HCT116 (cell line): ENCODE measurements around the gene TM4SF4. TPM values are rescaled to one million over a fixed set of nuclear protein-coding genes. Genes with fewer than 3 reads are reported as not detected.

Experiments
- ATAC-seq: fragments of 200-7000 bp; cut with Tn5 transposase; 2 replicates; pipeline ENCODE4 v1.9.1; 2020; ENCODE audit warnings: mild to moderate bottlenecking, moderate library complexity
- BruUV-seq: library from RNA; stranded (reverse); fragments of 400-500 nt; replicated peaks from 2 replicates; lab custom pipeline; 2021; lab: Mats Ljungman, UMichigan
- CTCF ChIA-PET: fragments of 300-600 bp; sonication (Branson Sonifier 250); formaldehyde crosslinking; loops from one replicate; lab custom pipeline; 2021; ENCODE audit warnings: antibody characterized with exemption; lab: Charles Lee
- POLR2A ChIA-PET: fragments of 300-600, 350-600 bp; sonication (Branson Sonifier 250); formaldehyde crosslinking; loops from one replicate; lab custom pipeline; 2021; ENCODE audit warnings: antibody characterized with exemption; lab: Charles Lee
- RAD21 ChIA-PET, 2 experiments: fragments of 300-600 bp; sonication (Branson Sonifier 250); formaldehyde crosslinking; loops; one replicate each; lab custom pipeline; 2023; ENCODE audit warnings: low total read pairs in 2 of 2; ENCODE audit not compliant: uncharacterized antibody in 2 of 2, unreplicated experiment in 2 of 2, low non-redundant PET in 1 of 2; lab: Charles Lee
- DNase-seq: peaks from one replicate; pipeline ENCODE4 v3.0.0-alpha.2; 2010; ENCODE audit warnings: low read depth, low spot score
- H2AFZ ChIP-seq: fragments of 200-600 bp; shearing (Covaris generic), sonication (generic); 2 replicates; pipeline ENCODE4 v1.6.1; 2017; ENCODE audit warnings: low read depth, mixed run types, mixed read lengths, antibody characterized with exemption, low read length; ENCODE audit not compliant: poor library complexity, severe bottlenecking
- H3K27ac ChIP-seq: 2 replicates; pipeline ENCODE4 v1.5.1; 2012; ENCODE audit warnings: low read depth, low read length
- H3K27me3 ChIP-seq: fragments of 200-600 bp; sonication (generic); 2 replicates; pipeline ENCODE4 v1.6.1; 2016; ENCODE audit warnings: mixed run types, low read length, mixed read lengths; ENCODE audit not compliant: insufficient read depth
- H3K36me3 ChIP-seq, 2 experiments: fragments of 200-500 bp in 1 of 2; fragments of 200-600 bp in 1 of 2; sonication (Bioruptor generic) in 1 of 2; sonication (generic) in 1 of 2; 2 replicates each; pipeline versions ENCODE4 v1.5.1 to v1.6.1; 2014 to 2016; ENCODE audit warnings: low read length in 2 of 2, inconsistent platforms in 1 of 2, mixed read lengths in 1 of 2, mixed run types in 1 of 2; ENCODE audit not compliant: insufficient read depth in 2 of 2, control insufficient read depth in 1 of 2
- H3K4me1 ChIP-seq, 2 experiments: fragments of 200-600 bp in 1 of 2; sonication (generic) in 1 of 2; 2 replicates each; pipeline versions ENCODE4 v1.5.1 to v1.6.1; 2012 to 2017; ENCODE audit warnings: low read length in 2 of 2, inconsistent platforms in 1 of 2, mild to moderate bottlenecking in 1 of 2, mixed read lengths in 1 of 2, mixed run types in 1 of 2, moderate library complexity in 1 of 2; ENCODE audit not compliant: insufficient read depth in 2 of 2, control insufficient read depth in 1 of 2
- H3K4me2 ChIP-seq: fragments of 200-600 bp; sonication (generic); 2 replicates; pipeline ENCODE4 v1.6.1; 2017; ENCODE audit warnings: mixed run types, low read length, mixed read lengths
- H3K4me3 ChIP-seq, 2 experiments: fragments of 200-600 bp in 1 of 2; sonication (generic) in 1 of 2; replicated peaks in 1 of 2; 2 replicates each; pipeline ENCODE4 v1.5.1; 2011 to 2016; ENCODE audit warnings: low read length in 2 of 2, control low read depth in 1 of 2, low read depth in 1 of 2, mild to moderate bottlenecking in 1 of 2, mixed read lengths in 1 of 2, mixed run types in 1 of 2
- H3K79me2 ChIP-seq: fragments of 200-600 bp; sonication (generic); 2 replicates; pipeline ENCODE4 v1.6.1; 2017; ENCODE audit warnings: mild to moderate bottlenecking, mixed run types, low read length, moderate library complexity, mixed read lengths; ENCODE audit not compliant: insufficient read depth
- H3K9ac ChIP-seq: fragments of 200-600 bp; sonication (generic); 2 replicates; pipeline ENCODE4 v1.6.1; 2016; ENCODE audit warnings: low read length, mixed read lengths
- H3K9me2 ChIP-seq: fragments of 200-600 bp; sonication (generic), shearing (Covaris generic); 2 replicates; pipeline ENCODE4 v1.6.1; 2017; ENCODE audit warnings: mixed run types, mild to moderate bottlenecking, moderate library complexity; ENCODE audit not compliant: insufficient read depth
- H3K9me3 ChIP-seq, 2 experiments: fragments of 200-500 bp in 1 of 2; fragments of 200-600 bp in 1 of 2; sonication (Bioruptor generic) in 1 of 2; sonication (generic) in 1 of 2; 2 replicates each; pipeline ENCODE4 v1.6.1; 2014 to 2017; ENCODE audit warnings: low read length in 2 of 2, mixed read lengths in 2 of 2, inconsistent platforms in 1 of 2, low read depth in 1 of 2, mild to moderate bottlenecking in 1 of 2, mixed run types in 1 of 2, moderate library complexity in 1 of 2; ENCODE audit not compliant: control insufficient read depth in 1 of 2, insufficient read depth in 1 of 2
- H4K20me1 ChIP-seq: fragments of 200-600 bp; sonication (generic), shearing (Covaris generic); 2 replicates; pipeline ENCODE4 v1.6.1; 2017; ENCODE audit warnings: mixed run types, mild to moderate bottlenecking, moderate library complexity; ENCODE audit not compliant: insufficient read depth
- CBX3 ChIP-seq: IDR thresholded peaks from 2 replicates; pipeline ENCODE4 v1.6.1; 2012; ENCODE audit warnings: low read depth
- CEBPB ChIP-seq: IDR thresholded peaks from 2 replicates; pipeline ENCODE4 v1.6.1; 2012; ENCODE audit warnings: low read depth
- EZH2phosphoT487 ChIP-seq: fragments of 200-600 bp; IDR thresholded peaks from 2 replicates; pipeline ENCODE4 v1.6.1; 2018; ENCODE audit warnings: antibody characterized with exemption, borderline replicate concordance
- POLR2A ChIP-seq: IDR thresholded peaks from 2 replicates; pipeline ENCODE4 v1.7.0; 2011; ENCODE audit warnings: borderline replicate concordance; ENCODE audit not compliant: insufficient read depth, insufficient read length; ENCODE audit errors: extremely low read depth
- POLR2AphosphoS5 ChIP-seq: IDR thresholded peaks from 2 replicates; pipeline ENCODE4 v1.6.1; 2011; ENCODE audit warnings: mild to moderate bottlenecking, low read depth, low read length, moderate library complexity
- SIN3A ChIP-seq: IDR thresholded peaks from 2 replicates; pipeline ENCODE4 v1.6.1; 2012; ENCODE audit warnings: low read depth
- SRF ChIP-seq: IDR thresholded peaks from 2 replicates; pipeline ENCODE4 v1.6.1; 2012; ENCODE audit warnings: low read depth
- YY1 ChIP-seq: IDR thresholded peaks from 2 replicates; pipeline ENCODE4 v1.6.1; 2011; ENCODE audit warnings: low read length, low read depth, moderate library complexity, mild to moderate bottlenecking; ENCODE audit not compliant: insufficient replicate concordance; ENCODE audit errors: extremely low read depth
- ZFX ChIP-seq: fragments of 450-650 bp; IDR thresholded peaks from 2 replicates; pipeline ENCODE4 v1.6.1; 2017
- ZNF274 ChIP-seq: fragments of 200-500 bp; sonication (Bioruptor generic); IDR thresholded peaks from 2 replicates; pipeline ENCODE4 v1.6.1; 2014; ENCODE audit warnings: mild to moderate bottlenecking, low read depth, low read length, inconsistent platforms
- intact Hi-C: fragments of 100-400 bp; cut with micrococcal nuclease; formaldehyde crosslinking; loops from 2 replicates; pipeline ENCODE4 v1.10.0; 2022
- total RNA-seq: library from RNA; stranded (reverse); gene quantifications from one replicate; pipeline ENCODE4 v1.2.1, GENCODE V29; 2021; ENCODE audit not compliant: unreplicated experiment
- TF ChIP-seq, protein P1 (sequence below), 3 experiments: fragments of 200-600 bp in 1 of 3; sonication (generic) in 1 of 3; IDR thresholded peaks in 2 of 3; conservative IDR thresholded peaks in 1 of 3; 2 replicates each; pipeline ENCODE4 v1.5.1; 2012 to 2017; ENCODE audit warnings: low read depth in 2 of 3, low read length in 2 of 3, antibody characterized with exemption in 1 of 3, borderline replicate concordance in 1 of 3, control low read depth in 1 of 3, mild to moderate bottlenecking in 1 of 3, mixed read lengths in 1 of 3, mixed run types in 1 of 3, moderate library complexity in 1 of 3; ENCODE audit not compliant: insufficient read depth in 1 of 3
- TF ChIP-seq, protein P2 (sequence below): IDR thresholded peaks from 2 replicates; pipeline ENCODE4 v1.6.1; 2011; ENCODE audit warnings: mild to moderate bottlenecking, low read length, moderate library complexity; ENCODE audit not compliant: insufficient replicate concordance; ENCODE audit errors: extremely low read depth

TM4SF4 gene
- total RNA-seq, 1 experiment from 2014 or later, result 0.91 TPM

DNA sequence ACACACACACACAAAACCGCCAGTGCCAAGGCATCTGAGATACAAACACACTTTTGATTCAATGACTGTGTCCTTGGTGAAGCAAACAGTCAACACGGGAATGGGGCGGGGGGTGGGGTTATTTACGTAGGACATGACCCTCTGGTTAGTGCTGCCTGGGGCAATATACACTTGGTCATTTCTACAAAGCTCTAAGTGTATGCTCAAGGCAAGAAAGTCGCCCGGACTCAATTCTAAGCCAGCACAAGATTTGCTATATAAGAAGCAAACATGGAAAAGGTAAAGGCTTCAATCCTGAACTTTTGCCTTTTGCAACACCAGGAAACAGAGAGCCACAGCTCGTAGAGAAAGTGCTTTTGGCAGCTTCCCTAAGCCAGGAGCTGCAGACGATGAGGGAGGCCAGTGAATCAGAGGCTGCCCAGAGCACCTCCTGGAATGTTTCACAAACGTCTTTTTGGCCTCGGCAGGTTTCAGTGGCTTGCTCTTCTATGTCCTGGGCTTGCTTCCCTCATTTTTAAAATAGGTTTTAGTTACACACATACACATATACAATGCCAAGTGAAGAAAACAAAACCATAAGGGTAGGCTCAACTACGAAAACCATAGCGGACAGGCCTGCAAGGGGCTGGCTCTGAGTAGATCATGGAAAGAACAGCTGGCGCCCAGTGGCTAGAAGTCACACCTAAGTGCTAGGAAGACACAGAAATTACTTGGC is 73.6 kb downstream of the TM4SF4 start:
- intact Hi-C loops, result no loop called here
- RAD21 ChIA-PET, result no interaction called here

More for the DNA sequence above, 73.6 kb downstream of the TM4SF4 start:
- ATAC-seq (no peak), DNase-seq (no peak)
- no TSS peak for BruUV-seq
- no peaks in the 10 kb centered on the region for H3K9me2 ChIP-seq
- POLR2A ChIA-PET, result no interaction called here
- H3K4me3 ChIP-seq, result no peak overlapping the region
- CTCF ChIA-PET, result no interaction called here
- no peak overlapping the region for H3K9ac ChIP-seq
- no peak overlapping the region for H3K27ac ChIP-seq
- no peaks in the 10 kb centered on the region for H3K9me3 ChIP-seq
- H2AFZ ChIP-seq, result no peak overlapping the region
- H3K4me1 ChIP-seq, result no peaks in the 10 kb centered on the region
- no peak for TF ChIP-seq ZFX
- no peak for TF ChIP-seq SIN3A
- TF ChIP-seq CEBPB, result no peak
- no peak for TF ChIP-seq ZNF274
- TF ChIP-seq, protein P1, sequence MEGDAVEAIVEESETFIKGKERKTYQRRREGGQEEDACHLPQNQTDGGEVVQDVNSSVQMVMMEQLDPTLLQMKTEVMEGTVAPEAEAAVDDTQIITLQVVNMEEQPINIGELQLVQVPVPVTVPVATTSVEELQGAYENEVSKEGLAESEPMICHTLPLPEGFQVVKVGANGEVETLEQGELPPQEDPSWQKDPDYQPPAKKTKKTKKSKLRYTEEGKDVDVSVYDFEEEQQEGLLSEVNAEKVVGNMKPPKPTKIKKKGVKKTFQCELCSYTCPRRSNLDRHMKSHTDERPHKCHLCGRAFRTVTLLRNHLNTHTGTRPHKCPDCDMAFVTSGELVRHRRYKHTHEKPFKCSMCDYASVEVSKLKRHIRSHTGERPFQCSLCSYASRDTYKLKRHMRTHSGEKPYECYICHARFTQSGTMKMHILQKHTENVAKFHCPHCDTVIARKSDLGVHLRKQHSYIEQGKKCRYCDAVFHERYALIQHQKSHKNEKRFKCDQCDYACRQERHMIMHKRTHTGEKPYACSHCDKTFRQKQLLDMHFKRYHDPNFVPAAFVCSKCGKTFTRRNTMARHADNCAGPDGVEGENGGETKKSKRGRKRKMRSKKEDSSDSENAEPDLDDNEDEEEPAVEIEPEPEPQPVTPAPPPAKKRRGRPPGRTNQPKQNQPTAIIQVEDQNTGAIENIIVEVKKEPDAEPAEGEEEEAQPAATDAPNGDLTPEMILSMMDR (IDR thresholded peaks at IDR 0.05 in 2 of 3, conservative IDR thresholded peaks at IDR 0.05 in 1 of 3; ENCODE audit: borderline replicate concordance in 1 of 3, insufficient read depth in 1 of 3, low read depth in 2 of 3, low read length in 2 of 3), result no peak
- no peak for TF ChIP-seq POLR2A
- TF ChIP-seq YY1, result no peak
- TF ChIP-seq POLR2AphosphoS5, result no peak
- TF ChIP-seq SRF, result no peak
- no peak for TF ChIP-seq CBX3
- TF ChIP-seq EZH2phosphoT487, result no peak
- TF ChIP-seq, protein P2, sequence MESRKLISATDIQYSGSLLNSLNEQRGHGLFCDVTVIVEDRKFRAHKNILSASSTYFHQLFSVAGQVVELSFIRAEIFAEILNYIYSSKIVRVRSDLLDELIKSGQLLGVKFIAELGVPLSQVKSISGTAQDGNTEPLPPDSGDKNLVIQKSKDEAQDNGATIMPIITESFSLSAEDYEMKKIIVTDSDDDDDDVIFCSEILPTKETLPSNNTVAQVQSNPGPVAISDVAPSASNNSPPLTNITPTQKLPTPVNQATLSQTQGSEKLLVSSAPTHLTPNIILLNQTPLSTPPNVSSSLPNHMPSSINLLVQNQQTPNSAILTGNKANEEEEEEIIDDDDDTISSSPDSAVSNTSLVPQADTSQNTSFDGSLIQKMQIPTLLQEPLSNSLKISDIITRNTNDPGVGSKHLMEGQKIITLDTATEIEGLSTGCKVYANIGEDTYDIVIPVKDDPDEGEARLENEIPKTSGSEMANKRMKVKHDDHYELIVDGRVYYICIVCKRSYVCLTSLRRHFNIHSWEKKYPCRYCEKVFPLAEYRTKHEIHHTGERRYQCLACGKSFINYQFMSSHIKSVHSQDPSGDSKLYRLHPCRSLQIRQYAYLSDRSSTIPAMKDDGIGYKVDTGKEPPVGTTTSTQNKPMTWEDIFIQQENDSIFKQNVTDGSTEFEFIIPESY, result no peak
- H4K20me1 ChIP-seq, result no peaks in the 10 kb centered on the region
- H3K27me3 ChIP-seq, result no peaks in the 10 kb centered on the region
- no peaks in the 10 kb centered on the region; the same call in none of the 2 replicates for H3K79me2 ChIP-seq
- no peaks in the 10 kb centered on the region for H3K36me3 ChIP-seq
- no peak overlapping the region for H3K4me2 ChIP-seq
